ENCODE data around the gene CUX1. TPM values are rescaled to one million over a fixed set of nuclear protein-coding genes. Genes with fewer than 3 reads are reported as not detected.

Gene CUX1
- total RNA-seq, 1 donor from 2014 or later = 156 TPM

GRCh38 chr7:101899616-101900015 lies 82.2 kb downstream of the CUX1 start:
- ATAC-seq (no peak), DNase-seq (ENCODE audit: low spot score) (no peak)
- intact Hi-C loops (cut with DNase I) = no loop called here

GRCh38 chr7:101900103-101900502 lies 82.7 kb downstream of the CUX1 start:
- no peak for ATAC-seq
- intact Hi-C loops (cut with DNase I) = no loop called here
- DNase-seq (ENCODE audit: low spot score) = no peak

- intact Hi-C loops (cut with DNase I) = no loop called here
- DNase-seq (ENCODE audit: low spot score) = no peak
- ATAC-seq = no peak
These were observed 84.5 kb downstream of the CUX1 start for GRCh38 chr7:101901661-101902491.

- no peak for ATAC-seq
- intact Hi-C loops (cut with DNase I) = no loop called here
- DNase-seq (ENCODE audit: low spot score) = no peak
These were observed 85.5 kb downstream of the CUX1 start for GRCh38 chr7:101902680-101903514.

- intact Hi-C loops (cut with DNase I) = no loop called here
These were observed 86.1 kb downstream of the CUX1 start for GRCh38 chr7:101903515-101903868.

GRCh38 chr7:101904019-101904418 lies 86.6 kb downstream of the CUX1 start:
- ATAC-seq (no peak), DNase-seq (ENCODE audit: low spot score) (no peak)
- intact Hi-C loops (cut with DNase I) = no loop called here

More at GRCh38 chr7:101903515-101903868, 86.1 kb downstream of the CUX1 start:
- DNase-seq (ENCODE audit: low spot score) (no peak), ATAC-seq (no peak)

- ATAC-seq (no peak), DNase-seq (ENCODE audit: low spot score) (no peak)
- intact Hi-C loops (cut with DNase I) = no loop called here
These were observed 87.9 kb downstream of the CUX1 start for GRCh38 chr7:101905203-101905865.

GRCh38 chr7:101906291-101907240 lies 89.1 kb downstream of the CUX1 start:
- ATAC-seq (no peak), DNase-seq (ENCODE audit: low spot score) (no peak)
- intact Hi-C loops (cut with DNase I) = no loop called here

GRCh38 chr7:101910991-101911799 lies 93.8 kb downstream of the CUX1 start:
- DNase-seq (ENCODE audit: low spot score) (peak; percentile 57), ATAC-seq (peak; percentile 50)

GRCh38 chr7:101911800-101912715 lies 94.6 kb downstream of the CUX1 start:
- DNase-seq (ENCODE audit: low spot score) = peak; percentile 66
- peak; percentile 94 for ATAC-seq
- intact Hi-C loops (cut with DNase I) = no loop called here

More at GRCh38 chr7:101910991-101911799, 93.8 kb downstream of the CUX1 start:
- intact Hi-C loops (cut with DNase I) = no loop called here

- DNase-seq (ENCODE audit: low spot score) = peak; percentile 38
- peak; percentile 7 for ATAC-seq
- intact Hi-C loops (cut with DNase I) = no loop called here
These were observed 95.3 kb downstream of the CUX1 start for GRCh38 chr7:101912716-101913110.

- ATAC-seq (no peak), DNase-seq (ENCODE audit: low spot score) (peak; percentile 59)
- intact Hi-C loops (cut with DNase I) = no loop called here
These were observed 95.9 kb downstream of the CUX1 start for GRCh38 chr7:101913247-101913721.

GRCh38 chr7:101913851-101914250 lies 96.4 kb downstream of the CUX1 start:
- intact Hi-C loops (cut with DNase I) = no loop called here
- DNase-seq (ENCODE audit: low spot score) (no peak), ATAC-seq (no peak)

GRCh38 chr7:101915000-101915399 lies 97.6 kb downstream of the CUX1 start:
- DNase-seq (ENCODE audit: low spot score) (peak; percentile 47), ATAC-seq (no peak)
- intact Hi-C loops (cut with DNase I) = no loop called here

- ATAC-seq (no peak), DNase-seq (ENCODE audit: low spot score) (peak; percentile 53)
- intact Hi-C loops (cut with DNase I) = no loop called here
These were observed 98.8 kb downstream of the CUX1 start for GRCh38 chr7:101916041-101916800.

GRCh38 chr7:101916876-101917275 lies 99.5 kb downstream of the CUX1 start:
- intact Hi-C loops (cut with DNase I) = no loop called here
- DNase-seq (ENCODE audit: low spot score) = peak; percentile 19
- no peak for ATAC-seq

Measured in sciatic nerve (tissue), 2 donors.